Stomach (tissue), 4 donors: ENCODE data around the gene RERG.

Experiments used
- POLR2A ChIP-seq, 4 donors: fragments of 450-650 bp; IDR thresholded peaks; one replicate each; pipeline ENCODE4 v1.6.1; 2016; ENCODE audit warnings: antibody characterized with exemption in 4 of 4, control low read depth in 2 of 4, mild to moderate bottlenecking in 1 of 4, moderate library complexity in 1 of 4
- TF ChIP-seq, protein P1 (sequence below), 7 experiments: fragments of 450-650 bp in 4 of 7; fragments of 200-600 bp in 3 of 7; sonication (generic) in 3 of 7; IDR thresholded peaks; one replicate each; pipeline ENCODE4 v1.5.1; 2016 to 2019; ENCODE audit warnings: antibody characterized with exemption in 7 of 7, control low read depth in 2 of 7, mild to moderate bottlenecking in 1 of 7

GRCh38 chr12:15183821-15184220, 37.4 kb downstream of the RERG start:
- TF ChIP-seq, protein P1, sequence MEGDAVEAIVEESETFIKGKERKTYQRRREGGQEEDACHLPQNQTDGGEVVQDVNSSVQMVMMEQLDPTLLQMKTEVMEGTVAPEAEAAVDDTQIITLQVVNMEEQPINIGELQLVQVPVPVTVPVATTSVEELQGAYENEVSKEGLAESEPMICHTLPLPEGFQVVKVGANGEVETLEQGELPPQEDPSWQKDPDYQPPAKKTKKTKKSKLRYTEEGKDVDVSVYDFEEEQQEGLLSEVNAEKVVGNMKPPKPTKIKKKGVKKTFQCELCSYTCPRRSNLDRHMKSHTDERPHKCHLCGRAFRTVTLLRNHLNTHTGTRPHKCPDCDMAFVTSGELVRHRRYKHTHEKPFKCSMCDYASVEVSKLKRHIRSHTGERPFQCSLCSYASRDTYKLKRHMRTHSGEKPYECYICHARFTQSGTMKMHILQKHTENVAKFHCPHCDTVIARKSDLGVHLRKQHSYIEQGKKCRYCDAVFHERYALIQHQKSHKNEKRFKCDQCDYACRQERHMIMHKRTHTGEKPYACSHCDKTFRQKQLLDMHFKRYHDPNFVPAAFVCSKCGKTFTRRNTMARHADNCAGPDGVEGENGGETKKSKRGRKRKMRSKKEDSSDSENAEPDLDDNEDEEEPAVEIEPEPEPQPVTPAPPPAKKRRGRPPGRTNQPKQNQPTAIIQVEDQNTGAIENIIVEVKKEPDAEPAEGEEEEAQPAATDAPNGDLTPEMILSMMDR (IDR thresholded peaks at IDR 0.05) = no peak
- TF ChIP-seq POLR2A (IDR thresholded peaks at IDR 0.05) = no peak
